Measurements from ENCODE around the gene CAMTA1. TPM values are rescaled to one million over a fixed set of nuclear protein-coding genes. Genes with fewer than 3 reads are reported as not detected.

Gene CAMTA1
- total RNA-seq, 6 donors from 2014 or later = 38.8 to 74.0 (median 46.1) TPM

DNA sequence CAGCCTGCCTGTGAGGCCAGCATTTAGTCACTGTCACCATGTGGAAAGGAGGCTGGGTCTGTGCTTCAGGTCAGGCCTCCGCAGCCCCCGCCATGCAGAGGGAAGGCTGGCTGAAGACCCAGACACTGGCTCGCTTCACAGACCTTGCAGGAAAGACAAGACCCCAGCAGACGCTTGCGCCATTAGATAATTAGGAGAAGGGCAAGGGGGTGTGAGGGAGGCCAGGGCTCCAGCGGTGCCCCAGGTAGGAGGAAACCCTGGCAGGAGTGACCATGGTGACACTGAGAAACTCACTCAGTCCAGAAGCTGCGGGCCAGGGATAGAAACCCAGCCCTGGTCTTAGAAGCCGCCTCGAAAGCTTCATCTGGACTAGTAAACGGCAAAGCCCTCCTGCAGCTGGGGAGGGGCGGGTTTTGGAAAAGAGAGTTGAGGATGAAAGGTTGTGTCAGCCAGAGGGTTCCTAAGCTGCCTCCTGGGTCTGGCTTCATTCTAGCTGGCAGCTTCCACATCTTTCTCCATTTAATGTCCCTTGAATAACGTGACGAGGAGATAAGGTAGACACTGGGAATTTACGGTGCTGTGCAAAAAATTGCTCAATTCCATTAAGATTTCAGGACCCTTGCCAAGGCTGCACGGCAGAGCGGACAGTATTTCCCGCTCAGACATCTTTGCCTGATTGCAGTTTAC, 691.8 kb downstream of the CAMTA1 start:
- DNase-seq = peak in 1 of 2 donors; percentile 25
- no peaks in the 10 kb centered on the region for H3K27me3 ChIP-seq

DNA sequence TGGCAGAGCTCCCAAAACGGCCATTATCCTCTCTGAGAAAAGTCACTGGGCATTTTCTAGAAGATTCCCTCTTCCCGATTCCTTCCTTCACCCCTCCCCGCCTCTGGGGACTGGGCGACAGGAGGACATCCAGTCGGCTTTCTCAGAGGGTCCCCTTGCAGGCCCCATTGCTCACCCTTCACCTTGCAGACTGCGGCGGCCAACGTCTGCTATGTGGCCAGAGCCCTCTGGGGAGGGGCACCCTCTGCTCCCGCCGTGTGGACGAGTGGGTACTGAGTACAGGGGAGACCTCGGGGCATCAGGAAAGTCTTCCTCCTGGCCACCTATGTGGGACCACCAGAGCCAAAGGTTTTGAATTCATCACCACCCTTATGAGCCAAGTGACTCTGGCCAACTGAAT, 692.3 kb downstream of the CAMTA1 start:
- TF ChIP-seq POLR2AphosphoS5 (IDR thresholded peaks at IDR 0.05) = no peak
- no peak for ATAC-seq (ENCODE audit: low FRiP score in 2 of 2)
- DNase-seq = peak in 1 of 2 donors; percentile 43
- H3K36me3 ChIP-seq = no peaks in the 10 kb centered on the region
- H3K27ac ChIP-seq = peak overlapping the region in 1 of 4 donors; percentile 44
- WGBS, 2 donors = 85 to 90% methylated on average over 12 of the region's 12 CpGs
- peaks cover 3 to 28% (median 21%) of the 10 kb centered on the region in 4 donors for H3K4me1 ChIP-seq
- no peaks in the 10 kb centered on the region for H3K9me3 ChIP-seq
- H3K4me3 ChIP-seq = no peak overlapping the region
- H3K27me3 ChIP-seq = no peaks in the 10 kb centered on the region

More for the DNA sequence above, 691.8 kb downstream of the CAMTA1 start:
- no peak overlapping the region for H3K27ac ChIP-seq
- H3K36me3 ChIP-seq = no peaks in the 10 kb centered on the region
- no peak for ATAC-seq (ENCODE audit: low FRiP score in 2 of 2)
- peaks cover 3 to 34% (median 26%) of the 10 kb centered on the region in 4 donors for H3K4me1 ChIP-seq
- no peaks in the 10 kb centered on the region for H3K9me3 ChIP-seq
- 80 to 88% methylated on average over 17 of the region's 17 CpGs for WGBS, 2 donors
- TF ChIP-seq POLR2AphosphoS5 (IDR thresholded peaks at IDR 0.05) = no peak
- TF ChIP-seq, protein P1, sequence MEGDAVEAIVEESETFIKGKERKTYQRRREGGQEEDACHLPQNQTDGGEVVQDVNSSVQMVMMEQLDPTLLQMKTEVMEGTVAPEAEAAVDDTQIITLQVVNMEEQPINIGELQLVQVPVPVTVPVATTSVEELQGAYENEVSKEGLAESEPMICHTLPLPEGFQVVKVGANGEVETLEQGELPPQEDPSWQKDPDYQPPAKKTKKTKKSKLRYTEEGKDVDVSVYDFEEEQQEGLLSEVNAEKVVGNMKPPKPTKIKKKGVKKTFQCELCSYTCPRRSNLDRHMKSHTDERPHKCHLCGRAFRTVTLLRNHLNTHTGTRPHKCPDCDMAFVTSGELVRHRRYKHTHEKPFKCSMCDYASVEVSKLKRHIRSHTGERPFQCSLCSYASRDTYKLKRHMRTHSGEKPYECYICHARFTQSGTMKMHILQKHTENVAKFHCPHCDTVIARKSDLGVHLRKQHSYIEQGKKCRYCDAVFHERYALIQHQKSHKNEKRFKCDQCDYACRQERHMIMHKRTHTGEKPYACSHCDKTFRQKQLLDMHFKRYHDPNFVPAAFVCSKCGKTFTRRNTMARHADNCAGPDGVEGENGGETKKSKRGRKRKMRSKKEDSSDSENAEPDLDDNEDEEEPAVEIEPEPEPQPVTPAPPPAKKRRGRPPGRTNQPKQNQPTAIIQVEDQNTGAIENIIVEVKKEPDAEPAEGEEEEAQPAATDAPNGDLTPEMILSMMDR (IDR thresholded peaks at IDR 0.05) = no peak
- no peak for TF ChIP-seq POLR2A (IDR thresholded peaks at IDR 0.05)
- TF ChIP-seq EP300 (IDR thresholded peaks at IDR 0.05) = no peak
- H3K4me3 ChIP-seq = no peak overlapping the region

DNA sequence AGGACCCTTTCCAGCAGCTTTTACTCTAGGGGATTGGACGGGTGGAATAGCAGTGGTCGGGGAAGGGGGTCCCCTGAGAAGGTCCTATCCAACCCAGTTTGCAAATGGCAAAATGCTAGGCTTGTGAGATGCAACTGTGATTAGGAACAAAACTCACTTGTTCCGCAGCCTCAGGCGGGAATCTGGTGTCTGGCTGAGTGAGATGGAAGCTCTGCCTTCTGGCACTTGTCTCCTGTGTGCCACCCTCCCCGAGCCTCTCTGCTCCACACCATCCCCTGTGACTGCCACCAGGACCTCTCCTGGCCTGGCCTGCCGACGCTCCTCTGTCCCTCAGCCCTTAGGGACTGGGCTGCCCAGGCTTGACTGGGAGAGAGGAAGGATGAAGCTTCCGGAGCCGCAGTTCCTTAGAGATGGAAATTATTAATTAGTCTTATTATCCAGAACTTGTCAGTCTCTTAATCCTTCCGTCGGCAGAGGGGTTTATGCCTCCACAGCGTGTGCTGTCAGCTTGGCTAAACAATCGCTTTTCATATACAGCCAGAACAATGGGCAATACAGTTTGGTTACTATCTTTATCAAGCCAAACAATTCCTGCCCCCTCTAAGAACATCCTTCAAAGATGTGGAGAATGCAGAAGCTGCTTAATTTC, 693.0 kb downstream of the CAMTA1 start:
- H3K4me3 ChIP-seq = no peak overlapping the region
- H3K27me3 ChIP-seq = no peaks in the 10 kb centered on the region
- DNase-seq (no peak), ATAC-seq (ENCODE audit: low FRiP score in 2 of 2) (no peak)
- H3K27ac ChIP-seq = peak overlapping the region; percentile 30 to 44 (median 38)
- H3K4me1 ChIP-seq = peaks cover 3 to 23% (median 17%) of the 10 kb centered on the region in 4 donors
- WGBS, 2 donors = 53% methylated on average over 11 to 13 of the region's 13 CpGs
- H3K36me3 ChIP-seq = no peaks in the 10 kb centered on the region
- no peak for TF ChIP-seq POLR2A (IDR thresholded peaks at IDR 0.05)
- no peaks in the 10 kb centered on the region for H3K9me3 ChIP-seq

DNA sequence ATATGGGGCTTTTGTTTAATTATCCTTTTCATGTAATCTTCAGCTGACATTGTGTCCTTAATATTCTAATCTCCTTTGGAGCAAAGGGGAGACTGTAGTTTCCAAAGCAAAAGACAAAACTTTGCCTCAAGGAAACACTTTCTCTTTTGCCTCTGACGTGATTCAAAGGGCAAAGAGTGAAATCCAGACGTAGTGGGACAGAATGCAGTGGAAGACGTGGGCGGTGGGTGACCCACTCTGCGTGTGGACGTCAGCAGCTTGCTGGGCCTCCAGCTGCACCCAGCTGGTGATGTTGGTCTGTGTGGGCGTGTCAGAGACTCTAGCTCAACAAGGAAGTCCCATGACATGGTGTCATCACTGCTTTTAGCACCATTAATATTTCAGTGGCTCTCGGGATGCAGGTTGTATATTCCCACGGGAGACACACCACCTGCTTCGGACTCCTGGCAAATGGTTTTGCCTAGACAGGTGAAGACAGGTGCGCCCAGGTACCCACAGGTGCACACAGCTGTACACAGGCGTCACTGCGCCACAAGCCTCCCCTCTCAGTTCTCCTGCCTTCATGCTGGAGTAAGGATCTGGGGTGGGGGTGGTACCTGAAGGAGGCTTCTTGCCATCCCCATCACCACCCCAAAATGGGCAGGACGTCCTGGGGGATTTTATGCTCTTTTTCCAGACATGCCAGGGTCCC, 693.7 kb downstream of the CAMTA1 start:
- 55 to 57% methylated on average over 14 of the region's 14 CpGs for WGBS, 2 donors
- Histone ChIP-seq H3K4me1 (peaks cover 3 to 17% (median 11%) of the 10 kb centered on the region in 4 donors), H3K4me3 (no peak overlapping the region), H3K27ac (peak overlapping the region in 3 of 4 donors; percentile 35 to 44 (median 40)), H3K9me3 (no peaks in the 10 kb centered on the region), H3K36me3 (no peaks in the 10 kb centered on the region), H3K27me3 (no peaks in the 10 kb centered on the region)
- ATAC-seq (ENCODE audit: low FRiP score in 2 of 2) = peak; percentile 62 to 77
- DNase-seq = peak; percentile 68 to 76
- TF ChIP-seq, protein P1 (IDR thresholded peaks at IDR 0.05) = no peak
- TF ChIP-seq POLR2AphosphoS5 (IDR thresholded peaks at IDR 0.05) (peak; percentile 77 to 93), EP300 (IDR thresholded peaks at IDR 0.05) (peak in 1 of 4 donors; percentile 85)

DNA sequence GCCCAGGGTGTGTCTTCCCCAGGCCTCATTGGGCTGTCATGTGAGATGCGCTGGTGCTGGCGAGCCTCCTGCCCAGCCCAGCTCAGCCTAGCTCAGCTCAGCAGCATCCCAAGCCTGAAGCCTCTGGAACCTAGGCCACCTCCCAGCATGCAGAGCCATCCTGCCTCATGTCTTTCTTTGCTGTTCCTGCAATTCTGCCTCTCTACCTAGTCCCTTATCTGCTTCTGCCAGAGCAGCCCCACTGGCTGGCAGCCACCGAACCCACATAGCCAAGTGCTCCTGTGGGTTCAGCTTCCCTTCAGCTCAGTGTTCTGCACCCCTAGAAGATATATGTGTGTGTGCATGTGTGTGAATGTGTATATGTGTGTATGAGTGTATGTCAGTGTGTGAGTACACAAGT, 694.3 kb downstream of the CAMTA1 start:
- no peak for TF ChIP-seq POLR2AphosphoS5 (IDR thresholded peaks at IDR 0.05)
- TF ChIP-seq, protein P1 (IDR thresholded peaks at IDR 0.05) = no peak
- TF ChIP-seq POLR2A (IDR thresholded peaks at IDR 0.05) = no peak
- TF ChIP-seq EP300 (IDR thresholded peaks at IDR 0.05) = no peak
- 91 to 100% methylated on average over 1 to 3 of the region's 3 CpGs for WGBS, 2 donors
- no peak for ATAC-seq (ENCODE audit: low FRiP score in 2 of 2)

More for the DNA sequence above, 694.3 kb downstream of the CAMTA1 start:
- Histone ChIP-seq H3K27me3 (no peaks in the 10 kb centered on the region), H3K36me3 (no peaks in the 10 kb centered on the region), H3K9me3 (no peaks in the 10 kb centered on the region), H3K27ac (no peak overlapping the region), H3K4me3 (no peak overlapping the region), H3K4me1 (peaks cover 3 to 17% (median 11%) of the 10 kb centered on the region in 4 donors)
- DNase-seq = no peak

Data from upper lobe of left lung (tissue), 6 donors.